GM12878 (cell line): ENCODE data around the gene ZNF627. TPM values are rescaled to one million over a fixed set of nuclear protein-coding genes. Genes with fewer than 3 reads are reported as not detected.

Experiments
- BHLHE40 ChIP-seq, 2 experiments: fragments of 450-650 bp in 1 of 2; IDR thresholded peaks; 2 replicates each; pipeline ENCODE4 v1.6.1; 2011 to 2017; ENCODE audit warnings: low read depth in 2 of 2, borderline replicate concordance in 1 of 2, improper control_type of control experiment in 1 of 2, low read length in 1 of 2, mild to moderate bottlenecking in 1 of 2
- CBX5 ChIP-seq: sonication (generic); IDR thresholded peaks from 2 replicates; pipeline ENCODE4 v1.6.1; 2016; ENCODE audit warnings: low read depth, moderate library complexity, mild to moderate bottlenecking, inconsistent platforms
- CEBPB ChIP-seq, 2 experiments: fragments of 150-350 bp in 1 of 2; IDR thresholded peaks; 2 replicates each; pipeline ENCODE4 v1.6.1; 2012 to 2014; ENCODE audit warnings: low read depth in 2 of 2, low read length in 2 of 2, borderline replicate concordance in 1 of 2, inconsistent platforms in 1 of 2
- EP300 ChIP-seq, 2 experiments: fragments of 150-350 bp in 1 of 2; IDR thresholded peaks; 2 replicates each; pipeline ENCODE4 v1.6.1; 2011 to 2012; ENCODE audit warnings: low read depth in 2 of 2, low read length in 2 of 2, borderline replicate concordance in 1 of 2, improper control_type of control experiment in 1 of 2, inconsistent platforms in 1 of 2; ENCODE audit not compliant: control insufficient read depth in 1 of 2
- IKZF2 ChIP-seq, 2 experiments: fragments of 450-650 bp; IDR thresholded peaks; 2 replicates each; pipeline ENCODE4 v1.6.1; 2017; ENCODE audit warnings: mild to moderate bottlenecking in 2 of 2, moderate library complexity in 2 of 2
- IRF4 ChIP-seq: IDR thresholded peaks from 2 replicates; pipeline ENCODE4 v1.6.1; 2011; ENCODE audit warnings: low read depth, low read length
- JUNB ChIP-seq: IDR thresholded peaks from 2 replicates; pipeline ENCODE4 v1.6.1; 2016; ENCODE audit warnings: antibody characterized with exemption, mild to moderate bottlenecking
- MEF2B ChIP-seq: fragments of 450-650 bp; IDR thresholded peaks from 2 replicates; pipeline ENCODE4 v1.6.1; 2018; ENCODE audit warnings: mild to moderate bottlenecking, moderate library complexity; ENCODE audit not compliant: partially characterized antibody, poor library complexity, severe bottlenecking
- MXI1 ChIP-seq: fragments of 150-350 bp; IDR thresholded peaks from 2 replicates; pipeline ENCODE4 v1.6.1; 2011; ENCODE audit warnings: low read depth, mild to moderate bottlenecking, inconsistent platforms, low read length, improper control_type of control experiment
- PAX5 ChIP-seq: IDR thresholded peaks from 2 replicates; pipeline ENCODE4 v1.6.1; 2011; ENCODE audit warnings: low read depth, low read length, borderline replicate concordance
- PML ChIP-seq: IDR thresholded peaks from 2 replicates; pipeline ENCODE4 v1.6.1; 2012; ENCODE audit warnings: low read length, inconsistent platforms
- RAD21 ChIP-seq: IDR thresholded peaks from 2 replicates; pipeline ENCODE4 v1.6.1; 2011; ENCODE audit warnings: mild to moderate bottlenecking, low read depth, low read length, moderate library complexity; ENCODE audit not compliant: insufficient read depth
- RAD51 ChIP-seq: fragments of 450-650 bp; IDR thresholded peaks from 2 replicates; pipeline ENCODE4 v1.6.1; 2016; ENCODE audit warnings: moderate library complexity, mild to moderate bottlenecking, inconsistent platforms
- SMAD1 ChIP-seq: fragments of 450-650 bp; IDR thresholded peaks from 2 replicates; pipeline ENCODE4 v1.6.1; 2018; ENCODE audit warnings: mild to moderate bottlenecking, low read depth; ENCODE audit not compliant: partially characterized antibody
- SMARCA5 ChIP-seq: fragments of 450-650 bp; IDR thresholded peaks from 2 replicates; pipeline ENCODE4 v1.6.1; 2017; ENCODE audit warnings: mild to moderate bottlenecking
- TBL1XR1 ChIP-seq: IDR thresholded peaks from 2 replicates; pipeline ENCODE4 v1.6.1; 2012; ENCODE audit warnings: low read depth, low read length, improper control_type of control experiment
- USF1 ChIP-seq: IDR thresholded peaks from 2 replicates; pipeline ENCODE4 v1.6.1; 2011; ENCODE audit warnings: borderline replicate concordance, low read depth, mild to moderate bottlenecking, moderate library complexity, mixed read lengths, low read length; ENCODE audit not compliant: insufficient read depth; ENCODE audit errors: extremely low read length
- ZBTB40 ChIP-seq: fragments of 450-650 bp; IDR thresholded peaks from 2 replicates; pipeline ENCODE4 v1.6.1; 2016; ENCODE audit warnings: mild to moderate bottlenecking, moderate library complexity, borderline replicate concordance
- ZNF217 ChIP-seq: fragments of 450-650 bp; IDR thresholded peaks from 2 replicates; pipeline ENCODE4 v1.6.1; 2017; ENCODE audit warnings: antibody characterized with exemption, mild to moderate bottlenecking
- ZNF384 ChIP-seq: IDR thresholded peaks from 2 replicates; pipeline ENCODE4 v1.6.1; 2012; ENCODE audit warnings: low read depth, mild to moderate bottlenecking, low read length, improper control_type of control experiment, borderline replicate concordance
- polyA plus RNA-seq, 11 experiments: library from polyadenylated mRNA; depleted of rRNA in 4 of 11; unstranded in 6 of 11; stranded (reverse) in 5 of 11; fragments of >200 nt; fragmentation: Nextera tagmentation in 4 of 11; fragmentation: Illumina TruSeq in 1 of 11; extraction: Ambion mirVana in 4 of 11; extraction: Trizol in 1 of 11; gene quantifications; 1 replicate in 1 of 11; 2 replicates in 10 of 11; pipeline versions ENCODE4 v1.2.1 to v1.2.3, GENCODE V29; 2011 to 2016; ENCODE audit warnings: inconsistent platforms in 2 of 11, missing spikeins in 2 of 11, low read depth in 1 of 11
- total RNA-seq, 4 experiments: library from RNA; depleted of rRNA in 3 of 4; stranded (reverse); fragments of >200 nt in 3 of 4; fragmentation: Illumina TruSeq in 1 of 4; extraction: Trizol in 1 of 4; gene quantifications; 2 replicates each; pipeline versions ENCODE4 v1.2.1 to v1.2.3, GENCODE V29; 2013 to 2021
- TF ChIP-seq, protein P1 (sequence below): IDR thresholded peaks from 2 replicates; pipeline ENCODE4 v1.6.1; 2012; ENCODE audit warnings: low read depth, low read length, improper control_type of control experiment
- TF ChIP-seq, protein P2 (sequence below): fragments of 450-650 bp; IDR thresholded peaks from 2 replicates; pipeline ENCODE4 v1.6.1; 2016; ENCODE audit warnings: mild to moderate bottlenecking

Gene ZNF627
- total and polyA plus RNA-seq, 10 of the 15 experiments (the other 5 are each of a cell fraction or from before 2014, with no cell fraction given) = 5.1 to 13.7 (median 10.2) TPM

DNA sequence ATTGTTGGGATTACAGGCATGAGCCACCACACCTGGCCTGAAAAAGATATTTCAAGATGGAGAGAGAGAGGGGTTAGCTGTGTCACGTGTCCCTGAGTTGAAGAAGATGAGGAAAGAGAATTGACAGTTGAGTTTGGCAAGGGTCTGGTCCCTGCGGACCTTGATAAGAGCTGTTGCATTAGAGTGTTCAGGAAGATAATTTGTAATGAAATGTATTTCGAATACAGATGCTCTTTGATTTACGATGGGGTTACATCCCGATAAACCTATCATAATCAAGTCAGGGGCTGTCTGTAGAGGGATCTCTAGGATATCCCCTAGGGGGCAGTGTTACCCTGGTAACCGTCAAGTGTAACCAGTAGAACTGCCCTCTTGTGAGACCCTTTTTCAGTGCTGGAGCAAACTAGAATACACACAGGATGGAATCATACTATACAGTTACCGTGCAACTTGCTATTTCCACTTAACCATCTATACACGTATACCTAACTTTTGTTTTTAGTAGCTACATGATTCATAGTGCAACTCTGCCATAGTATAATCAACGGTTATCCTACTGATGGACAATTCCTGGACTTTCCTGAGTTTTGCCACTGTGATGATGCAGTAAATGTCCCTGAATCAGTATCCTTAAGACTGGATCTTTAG, 36.8 kb upstream of the ZNF627 start (continued):
- no peak for TF ChIP-seq ZNF217
- TF ChIP-seq TBL1XR1 = no peak
- TF ChIP-seq, protein P1, sequence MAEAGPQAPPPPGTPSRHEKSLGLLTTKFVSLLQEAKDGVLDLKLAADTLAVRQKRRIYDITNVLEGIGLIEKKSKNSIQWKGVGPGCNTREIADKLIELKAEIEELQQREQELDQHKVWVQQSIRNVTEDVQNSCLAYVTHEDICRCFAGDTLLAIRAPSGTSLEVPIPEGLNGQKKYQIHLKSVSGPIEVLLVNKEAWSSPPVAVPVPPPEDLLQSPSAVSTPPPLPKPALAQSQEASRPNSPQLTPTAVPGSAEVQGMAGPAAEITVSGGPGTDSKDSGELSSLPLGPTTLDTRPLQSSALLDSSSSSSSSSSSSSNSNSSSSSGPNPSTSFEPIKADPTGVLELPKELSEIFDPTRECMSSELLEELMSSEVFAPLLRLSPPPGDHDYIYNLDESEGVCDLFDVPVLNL = no peak
- TF ChIP-seq ZNF384 = peak; percentile 35; the same call in 1 of the 2 replicates
- TF ChIP-seq JUNB = peak; percentile 88
- TF ChIP-seq MEF2B = peak; percentile 82
- TF ChIP-seq CBX5 = 0 out of 2 replicates have a peak, but pooled peaks have one; percentile 19
- TF ChIP-seq PML = peak; percentile 49; the same call in 1 of the 2 replicates
- peak; percentile 70; the same call in 1 of the 2 replicates for TF ChIP-seq RAD51
- peak; percentile 76 for TF ChIP-seq PAX5
- peak; percentile 53; the same call in 1 of the 2 replicates for TF ChIP-seq IRF4
- peak in 1 of 2 experiments; percentile 24; a peak in 1 of 4 replicates for TF ChIP-seq BHLHE40 (IDR thresholded peaks at IDR 0.05; ENCODE audit: borderline replicate concordance in 1 of 2, low read depth in 2 of 2, low read length in 1 of 2)
- TF ChIP-seq CEBPB (IDR thresholded peaks at IDR 0.05; ENCODE audit: borderline replicate concordance in 1 of 2, low read depth in 2 of 2, low read length in 2 of 2) = no peak
- peak; percentile 67 to 74; a peak in 3 of 4 replicates for TF ChIP-seq IKZF2 (IDR thresholded peaks at IDR 0.05)
- TF ChIP-seq ZBTB40 = no peak
- TF ChIP-seq RAD21 = peak; percentile 91
- peak; percentile 84; the same call in 1 of the 2 replicates for TF ChIP-seq SMARCA5
- TF ChIP-seq, protein P2, sequence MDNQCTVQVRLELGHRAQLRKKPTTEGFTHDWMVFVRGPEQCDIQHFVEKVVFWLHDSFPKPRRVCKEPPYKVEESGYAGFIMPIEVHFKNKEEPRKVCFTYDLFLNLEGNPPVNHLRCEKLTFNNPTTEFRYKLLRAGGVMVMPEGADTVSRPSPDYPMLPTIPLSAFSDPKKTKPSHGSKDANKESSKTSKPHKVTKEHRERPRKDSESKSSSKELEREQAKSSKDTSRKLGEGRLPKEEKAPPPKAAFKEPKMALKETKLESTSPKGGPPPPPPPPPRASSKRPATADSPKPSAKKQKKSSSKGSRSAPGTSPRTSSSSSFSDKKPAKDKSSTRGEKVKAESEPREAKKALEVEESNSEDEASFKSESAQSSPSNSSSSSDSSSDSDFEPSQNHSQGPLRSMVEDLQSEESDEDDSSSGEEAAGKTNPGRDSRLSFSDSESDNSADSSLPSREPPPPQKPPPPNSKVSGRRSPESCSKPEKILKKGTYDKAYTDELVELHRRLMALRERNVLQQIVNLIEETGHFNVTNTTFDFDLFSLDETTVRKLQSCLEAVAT = no peak
- no peak for TF ChIP-seq USF1
- 0 out of 2 replicates have a peak, but pooled peaks have one; percentile 24 for TF ChIP-seq MXI1
- peak in 1 of 2 experiments; percentile 42; a peak in 2 of 4 replicates for TF ChIP-seq EP300 (IDR thresholded peaks at IDR 0.05; ENCODE audit: borderline replicate concordance in 1 of 2, control insufficient read depth in 1 of 2, low read depth in 2 of 2, low read length in 2 of 2)
- TF ChIP-seq SMAD1 = peak; percentile 11
